Measurements from ENCODE around the gene ARHGAP6.

Gene ARHGAP6

DNA sequence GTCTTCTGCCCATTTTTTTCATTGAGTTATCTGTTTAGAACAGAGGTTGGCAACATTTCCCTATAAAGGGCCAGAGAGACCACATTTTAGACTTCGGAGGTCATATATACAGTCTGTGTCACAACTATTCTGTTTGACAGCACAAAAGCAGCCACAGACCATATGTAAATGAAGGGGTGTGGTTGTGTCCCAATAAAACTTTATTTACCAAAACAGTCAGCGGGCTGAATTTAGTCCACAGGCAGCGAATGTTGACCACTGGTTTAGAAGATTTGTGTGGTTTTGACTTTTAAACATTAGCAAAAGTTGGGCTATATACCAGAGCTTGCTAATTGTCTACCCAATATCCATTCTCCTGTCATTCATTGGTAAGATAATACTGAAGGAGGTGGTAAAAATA is 221.7 kb downstream of the ARHGAP6 start (continued):
- TF ChIP-seq, protein P1, sequence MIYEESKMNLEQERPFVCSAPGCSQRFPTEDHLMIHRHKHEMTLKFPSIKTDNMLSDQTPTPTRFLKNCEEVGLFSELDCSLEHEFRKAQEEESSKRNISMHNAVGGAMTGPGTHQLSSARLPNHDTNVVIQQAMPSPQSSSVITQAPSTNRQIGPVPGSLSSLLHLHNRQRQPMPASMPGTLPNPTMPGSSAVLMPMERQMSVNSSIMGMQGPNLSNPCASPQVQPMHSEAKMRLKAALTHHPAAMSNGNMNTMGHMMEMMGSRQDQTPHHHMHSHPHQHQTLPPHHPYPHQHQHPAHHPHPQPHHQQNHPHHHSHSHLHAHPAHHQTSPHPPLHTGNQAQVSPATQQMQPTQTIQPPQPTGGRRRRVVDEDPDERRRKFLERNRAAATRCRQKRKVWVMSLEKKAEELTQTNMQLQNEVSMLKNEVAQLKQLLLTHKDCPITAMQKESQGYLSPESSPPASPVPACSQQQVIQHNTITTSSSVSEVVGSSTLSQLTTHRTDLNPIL (CRISPR knock-in tag; IDR thresholded peaks at IDR 0.05; ENCODE audit: low read depth), result no peak
- TF ChIP-seq ISL1 (CRISPR knock-in tag; IDR thresholded peaks at IDR 0.05), result no peak

GRCh38 chrX:11439846-11440245 is 225.9 kb downstream of the ARHGAP6 start:
- ATAC-seq, result no peak

GRCh38 chrX:11438767-11439166 is 227.0 kb downstream of the ARHGAP6 start:
- ATAC-seq, result no peak
- TF ChIP-seq ZNF70 (CRISPR knock-in tag; IDR thresholded peaks at IDR 0.05) (no peak), ZFP30 (CRISPR knock-in tag; IDR thresholded peaks at IDR 0.05) (no peak), TCF4 (CRISPR knock-in tag; IDR thresholded peaks at IDR 0.05; ENCODE audit: borderline replicate concordance) (no peak), BACH2 (CRISPR knock-in tag; IDR thresholded peaks at IDR 0.05; ENCODE audit: borderline replicate concordance) (no peak), OSR1 (CRISPR knock-in tag; IDR thresholded peaks at IDR 0.05) (no peak), SNAI2 (CRISPR knock-in tag; IDR thresholded peaks at IDR 0.05) (no peak), PPARA (CRISPR knock-in tag; IDR thresholded peaks at IDR 0.05; ENCODE audit: borderline replicate concordance) (no peak), ZNF8 (CRISPR knock-in tag; IDR thresholded peaks at IDR 0.05) (no peak), ZC3H10 (CRISPR knock-in tag; IDR thresholded peaks at IDR 0.05) (no peak), ZFP3 (CRISPR knock-in tag; IDR thresholded peaks at IDR 0.05) (no peak), RARB (CRISPR knock-in tag; IDR thresholded peaks at IDR 0.05) (no peak), TSHZ2 (CRISPR knock-in tag; IDR thresholded peaks at IDR 0.05) (no peak)
- TF ChIP-seq, protein P2, sequence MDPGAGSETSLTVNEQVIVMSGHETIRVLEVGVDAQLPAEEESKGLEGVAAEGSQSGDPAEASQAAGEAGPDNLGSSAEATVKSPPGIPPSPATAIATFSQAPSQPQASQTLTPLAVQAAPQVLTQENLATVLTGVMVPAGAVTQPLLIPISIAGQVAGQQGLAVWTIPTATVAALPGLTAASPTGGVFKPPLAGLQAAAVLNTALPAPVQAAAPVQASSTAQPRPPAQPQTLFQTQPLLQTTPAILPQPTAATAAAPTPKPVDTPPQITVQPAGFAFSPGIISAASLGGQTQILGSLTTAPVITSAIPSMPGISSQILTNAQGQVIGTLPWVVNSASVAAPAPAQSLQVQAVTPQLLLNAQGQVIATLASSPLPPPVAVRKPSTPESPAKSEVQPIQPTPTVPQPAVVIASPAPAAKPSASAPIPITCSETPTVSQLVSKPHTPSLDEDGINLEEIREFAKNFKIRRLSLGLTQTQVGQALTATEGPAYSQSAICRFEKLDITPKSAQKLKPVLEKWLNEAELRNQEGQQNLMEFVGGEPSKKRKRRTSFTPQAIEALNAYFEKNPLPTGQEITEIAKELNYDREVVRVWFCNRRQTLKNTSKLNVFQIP (CRISPR knock-in tag; IDR thresholded peaks at IDR 0.05; ENCODE audit: borderline replicate concordance, low read depth), result no peak

More at GRCh38 chrX:11439846-11440245, 225.9 kb downstream of the ARHGAP6 start:
- TF ChIP-seq CSRNP3 (CRISPR knock-in tag; IDR thresholded peaks at IDR 0.05), result no peak
- TF ChIP-seq TCF4 (CRISPR knock-in tag; IDR thresholded peaks at IDR 0.05; ENCODE audit: borderline replicate concordance), result no peak
- TF ChIP-seq ZNF8 (CRISPR knock-in tag; IDR thresholded peaks at IDR 0.05), result no peak
- no peak for TF ChIP-seq ARNTL (CRISPR knock-in tag; IDR thresholded peaks at IDR 0.05; ENCODE audit: borderline replicate concordance, low read depth)
- no peak for TF ChIP-seq ZFP3 (CRISPR knock-in tag; IDR thresholded peaks at IDR 0.05)
- TF ChIP-seq PPARA (CRISPR knock-in tag; IDR thresholded peaks at IDR 0.05; ENCODE audit: borderline replicate concordance), result no peak
- TF ChIP-seq RARB (CRISPR knock-in tag; IDR thresholded peaks at IDR 0.05), result no peak
- TF ChIP-seq BACH2 (CRISPR knock-in tag; IDR thresholded peaks at IDR 0.05; ENCODE audit: borderline replicate concordance), result no peak
- TF ChIP-seq ZC3H10 (CRISPR knock-in tag; IDR thresholded peaks at IDR 0.05), result no peak
- no peak for TF ChIP-seq SNAI2 (CRISPR knock-in tag; IDR thresholded peaks at IDR 0.05)
- no peak for TF ChIP-seq ZNF70 (CRISPR knock-in tag; IDR thresholded peaks at IDR 0.05)
- TF ChIP-seq OSR1 (CRISPR knock-in tag; IDR thresholded peaks at IDR 0.05), result no peak
- TF ChIP-seq ESRRG (CRISPR knock-in tag; IDR thresholded peaks at IDR 0.05), result no peak
- TF ChIP-seq, protein P2 (CRISPR knock-in tag; IDR thresholded peaks at IDR 0.05; ENCODE audit: borderline replicate concordance, low read depth), result no peak
- TF ChIP-seq GLIS3 (CRISPR knock-in tag; IDR thresholded peaks at IDR 0.05), result no peak
- no peak for TF ChIP-seq PATZ1 (CRISPR knock-in tag; IDR thresholded peaks at IDR 0.05; ENCODE audit: borderline replicate concordance)
- TF ChIP-seq, protein P1 (CRISPR knock-in tag; IDR thresholded peaks at IDR 0.05; ENCODE audit: low read depth), result no peak
- no peak for TF ChIP-seq ZNF565 (CRISPR knock-in tag; conservative IDR thresholded peaks at IDR 0.05; ENCODE audit: low read depth)
